Stimulated activated CD4-positive, alpha-beta T cell treated with anti-CD3 and anti-CD28 coated beads, Interleukin-15, amount 100 ng/mL, for 48 hours (primary cell): ENCODE measurements around the gene FPR2.
A peak's percentile ranks its signal among the peaks of the same experiment; 100 is the strongest.
"Not testable (repeated sequence)": the region's sequence is repeated elsewhere in the genome, so short reads cannot be mapped to it uniquely, and the experiment has no call there.

Experiments used
- DNase-seq, 2 donors: peaks; one replicate each; pipeline ENCODE4 v3.0.0-alpha.2; 2020; ENCODE audit warnings: low read depth in 2 of 2

Gene FPR2

DNA sequence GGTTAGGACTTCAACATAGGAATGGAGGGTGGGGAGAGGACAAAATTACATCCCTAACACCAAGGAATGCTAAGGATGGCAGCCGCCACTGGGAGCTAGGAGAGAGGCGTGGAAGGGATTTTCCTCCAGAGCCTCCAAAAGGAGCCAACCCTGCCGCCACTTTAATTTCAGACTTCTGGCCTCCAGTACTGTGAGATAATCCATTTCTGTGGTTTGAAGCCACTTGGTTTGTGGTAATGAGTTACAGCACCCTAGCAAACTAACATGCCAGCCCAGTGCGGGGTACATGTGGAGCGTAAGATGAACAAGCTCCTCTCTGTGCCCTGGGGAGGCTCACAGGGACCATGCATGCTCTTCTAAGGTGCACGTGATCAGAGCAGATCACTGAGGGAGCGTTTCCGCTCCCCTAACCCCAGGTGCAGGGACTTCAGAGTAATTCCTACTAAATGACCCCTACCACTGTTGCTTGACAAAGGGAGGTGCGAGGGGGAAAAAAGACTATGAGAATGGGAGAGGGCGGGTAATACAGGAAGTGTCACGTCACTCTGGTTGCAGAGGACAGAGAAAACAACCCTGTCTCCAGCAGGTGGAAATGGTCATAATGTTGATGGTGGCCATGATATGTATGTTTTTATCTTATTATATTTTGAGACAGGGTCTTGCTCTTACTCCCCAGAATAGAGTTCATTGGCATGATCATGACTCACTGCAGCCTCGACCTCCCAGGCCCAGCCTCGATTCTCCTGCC lies 21.3 kb upstream of the FPR2 start:
- no peak for DNase-seq

- no peak for DNase-seq
Observed at GRCh38 chr19:51740356-51740755, 20.6 kb upstream of the FPR2 start.

- DNase-seq = no peak
Observed at GRCh38 chr19:51742789-51743188, 18.2 kb upstream of the FPR2 start.

- no peak for DNase-seq
Observed at GRCh38 chr19:51743405-51743804, 17.6 kb upstream of the FPR2 start.

DNA sequence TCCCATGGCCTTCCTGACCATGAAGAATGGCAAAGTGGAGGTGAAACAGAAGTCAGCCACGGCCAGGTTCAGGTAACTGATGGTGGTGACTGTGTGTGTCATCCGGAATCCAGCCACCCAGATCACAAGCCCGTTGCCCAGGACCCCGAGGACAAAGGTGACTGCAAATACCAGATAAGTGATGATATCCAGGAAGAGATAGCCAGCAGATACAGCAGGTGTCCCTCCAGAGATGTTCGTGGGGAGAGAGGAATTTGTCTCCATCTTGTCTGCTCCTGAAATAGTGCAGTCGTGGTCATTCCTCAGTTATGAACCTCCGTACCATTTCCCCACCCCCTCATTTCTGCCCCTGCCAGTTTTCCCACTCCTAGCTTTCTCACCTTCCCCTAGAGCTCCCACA lies 14.2 kb upstream of the FPR2 start:
- DNase-seq = no peak

DNA sequence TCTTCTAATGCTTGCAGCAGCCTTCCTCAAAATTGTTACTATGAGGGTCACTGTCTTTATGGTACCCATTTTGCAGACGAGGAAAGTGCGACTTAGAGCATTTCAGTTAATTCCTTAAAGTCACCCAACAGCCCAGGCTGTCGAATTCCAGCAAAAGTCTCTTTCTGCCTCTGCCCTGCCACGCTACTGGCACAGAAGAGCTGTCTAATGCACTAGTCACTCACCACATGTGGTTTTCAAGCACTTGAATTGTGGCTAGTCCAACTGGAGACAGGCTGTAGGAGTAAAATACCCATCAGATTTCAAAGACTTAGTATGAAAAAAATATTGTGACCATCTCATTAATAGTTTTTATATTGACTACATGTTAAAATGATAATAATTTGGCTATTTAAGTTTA lies 11.0 kb upstream of the FPR2 start:
- DNase-seq = no peak

GRCh38 chr19:51750400-51751094 lies 10.4 kb upstream of the FPR2 start:
- DNase-seq = no peak

- DNase-seq = no peak
Observed at GRCh38 chr19:51751655-51752054, 9.3 kb upstream of the FPR2 start, which contains the start of gene FPR1. FPR1 (minus strand) TSS chr19:51751878; CDS start chr19:51746994, 4,884 bp downstream.

GRCh38 chr19:51754109-51754508 lies 6.9 kb upstream of the FPR2 start:
- DNase-seq = no peak

DNA sequence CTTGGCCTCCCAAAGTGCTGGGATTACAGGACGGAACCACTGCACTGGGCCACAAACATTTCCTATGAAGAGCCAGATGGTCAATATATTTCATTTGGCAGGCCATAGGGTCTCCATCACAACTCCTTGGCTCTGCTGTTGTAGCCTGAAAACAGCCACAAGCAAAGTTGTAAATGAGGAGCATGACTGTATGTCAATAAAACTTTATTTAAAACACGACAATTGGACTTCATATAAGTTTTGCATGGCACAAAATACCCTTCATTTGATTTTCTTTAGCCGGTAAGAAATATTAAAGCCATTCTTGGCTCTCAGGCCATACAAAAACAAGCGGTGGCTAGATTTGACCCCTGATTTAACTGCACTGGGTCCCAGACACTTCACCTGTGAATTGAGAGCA lies 6.2 kb upstream of the FPR2 start:
- no peak for DNase-seq

GRCh38 chr19:51755571-51755970 lies 5.4 kb upstream of the FPR2 start:
- DNase-seq = no peak

GRCh38 chr19:51761696-51762095 lies 716 bp downstream of the FPR2 start:
- no peak for DNase-seq

- DNase-seq = no peak
Observed at GRCh38 chr19:51765086-51765485, 4.1 kb downstream of the FPR2 start.

- no peak for DNase-seq
Observed at GRCh38 chr19:51766461-51766860, 5.5 kb downstream of the FPR2 start.

GRCh38 chr19:51771376-51772130 lies 10.6 kb downstream of the FPR2 start:
- DNase-seq = no peak

DNA sequence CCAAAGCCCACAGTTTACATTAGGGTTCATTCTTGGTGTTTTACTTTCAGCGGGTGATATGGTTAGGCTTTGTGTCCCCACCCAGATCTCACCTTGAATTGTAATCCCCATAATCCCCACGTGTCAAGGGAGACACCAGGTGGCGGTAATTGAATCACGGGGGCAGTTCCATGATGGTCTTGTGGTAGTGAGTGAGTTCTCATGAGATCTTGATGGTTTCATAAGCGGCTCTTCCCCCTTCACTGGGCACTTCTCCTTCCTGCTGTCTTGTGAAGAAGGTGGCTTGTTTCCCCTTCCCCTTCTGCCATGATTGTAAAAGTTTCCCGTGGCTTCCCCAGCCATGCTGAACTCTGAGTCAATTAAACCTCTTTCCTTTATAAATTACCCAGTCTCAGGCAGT lies 12.0 kb downstream of the FPR2 start:
- DNase-seq = no peak

- DNase-seq = not testable (repeated sequence)
Observed at GRCh38 chr19:51776561-51776960, 15.6 kb downstream of the FPR2 start.

DNA sequence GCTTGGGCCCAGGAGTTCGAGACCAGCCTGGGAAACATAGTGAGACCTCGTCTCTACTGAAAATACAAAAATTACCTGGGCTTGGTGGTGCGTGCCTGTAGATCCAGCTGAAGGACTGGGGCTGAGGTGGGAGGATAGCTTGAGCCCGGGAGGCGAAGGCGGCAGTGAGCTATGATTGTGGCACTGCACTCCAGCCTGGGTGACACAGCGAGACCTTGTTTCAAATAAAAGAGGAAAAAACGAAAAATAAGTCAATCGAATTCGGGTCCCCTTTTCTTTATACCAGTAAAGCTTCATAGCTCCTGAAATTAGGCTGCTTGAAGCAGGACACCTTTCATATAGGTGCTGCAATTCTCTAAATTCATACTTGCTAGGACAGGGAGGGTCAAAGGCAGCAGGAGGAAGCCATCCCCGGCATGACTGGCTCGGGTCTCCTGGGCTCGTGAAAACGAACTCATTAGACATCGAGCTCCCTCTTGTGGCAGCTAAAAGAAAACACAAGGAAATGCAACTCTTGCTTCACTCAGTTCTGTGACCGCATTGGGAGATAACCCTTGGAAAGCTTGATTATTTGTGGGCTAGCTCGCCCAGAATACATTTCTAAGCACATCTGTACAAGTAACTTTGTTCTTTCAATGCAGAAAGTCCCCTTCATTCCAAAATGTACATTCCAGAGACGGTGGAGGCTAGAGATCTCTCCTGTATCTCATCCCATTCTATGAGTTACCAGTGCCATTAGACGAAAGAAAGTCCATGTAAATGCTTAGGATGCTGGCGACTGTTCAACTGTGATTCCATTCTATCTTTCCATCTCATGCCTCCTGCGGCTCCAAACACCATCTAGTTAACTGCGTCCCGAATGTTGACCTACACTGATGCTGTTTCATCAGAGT lies 16.8 kb downstream of the FPR2 start:
- peak; percentile 14 to 37 for DNase-seq

GRCh38 chr19:51779181-51779580 lies 18.2 kb downstream of the FPR2 start:
- no peak for DNase-seq

DNA sequence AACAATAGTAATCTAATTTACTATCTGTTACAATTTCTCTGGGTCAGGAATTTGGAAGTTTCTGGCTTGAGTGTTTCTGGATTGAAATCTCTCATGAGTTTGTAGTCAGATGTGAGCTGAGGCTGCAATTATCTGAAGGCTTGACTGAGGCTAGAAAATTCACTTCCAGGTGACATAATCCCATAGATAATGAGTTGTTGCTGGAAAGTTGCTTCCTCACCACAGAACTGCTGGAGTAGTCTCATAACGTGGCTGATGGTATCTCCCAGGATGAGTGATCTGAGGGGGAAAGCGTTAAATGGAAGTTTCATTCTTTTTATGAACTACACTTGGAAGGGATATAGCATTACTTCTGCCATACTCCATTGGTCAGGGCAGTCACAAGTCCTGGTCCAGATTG lies 18.7 kb downstream of the FPR2 start:
- DNase-seq = no peak

DNA sequence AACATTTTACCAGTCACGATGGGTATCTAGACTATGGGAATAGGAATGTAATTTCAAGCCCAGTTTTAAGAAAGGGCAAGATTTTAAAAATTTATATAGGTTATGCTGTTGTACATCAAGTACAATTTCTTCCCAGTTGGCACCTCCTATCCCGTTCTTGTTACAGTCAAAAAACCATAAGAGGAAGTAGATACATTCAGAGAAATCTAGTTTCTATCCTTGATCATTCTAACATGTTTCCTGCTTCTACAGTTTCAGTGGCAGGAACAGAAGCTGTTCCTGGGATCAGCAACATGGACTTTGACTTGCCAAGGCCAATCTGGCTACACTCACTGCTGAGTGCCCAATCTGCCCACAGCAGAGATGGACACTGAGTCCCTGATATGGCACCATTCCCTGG lies 19.3 kb downstream of the FPR2 start:
- DNase-seq = no peak

DNA sequence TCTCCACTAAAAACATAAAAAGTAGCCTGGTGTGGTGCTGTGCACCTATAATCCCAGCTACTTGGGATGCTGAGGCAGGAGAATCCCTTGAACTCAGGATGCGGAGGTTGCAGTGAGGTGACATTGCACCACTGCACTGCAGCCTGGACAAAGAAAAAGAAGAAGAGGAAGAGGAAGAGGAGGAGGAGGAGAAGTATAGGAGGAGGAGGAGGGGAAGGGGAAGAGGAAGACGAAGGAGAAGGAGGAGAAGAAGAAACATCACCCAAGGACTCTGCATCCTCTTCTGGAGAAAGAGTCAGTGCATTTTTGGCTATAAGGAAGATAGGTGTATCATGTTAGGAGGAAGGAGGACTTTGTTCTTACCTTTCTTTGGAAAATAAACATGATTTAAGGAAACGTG lies 21.0 kb downstream of the FPR2 start:
- no peak for DNase-seq
